H1 (cell line): Measurements from ENCODE around the gene WEE1. TPM values are rescaled to one million over a fixed set of nuclear protein-coding genes. Genes with fewer than 3 reads are reported as not detected.

Experiments
- CTCF ChIA-PET: fragments of 300-600 bp; sonication (Branson Sonifier 250); formaldehyde crosslinking; loops from one replicate; lab custom pipeline; 2021; ENCODE audit not compliant: partially characterized antibody; lab: Charles Lee
- POLR2A ChIA-PET: fragments of 300-600 bp; sonication (Branson Sonifier 250); formaldehyde crosslinking; loops from one replicate; lab custom pipeline; 2021; ENCODE audit warnings: inconsistent platforms; ENCODE audit not compliant: partially characterized antibody; lab: Charles Lee
- DNase-seq, 2 experiments: peaks; one replicate each; pipeline versions ENCODE4 v3.0.0 to v3.0.0-alpha.2; 2010 to 2022; ENCODE audit warnings: low spot score in 2 of 2, low read depth in 1 of 2, mixed read lengths in 1 of 2
- FAIRE-seq: peaks from 2 replicates; lab custom pipeline; 2011; peaks lifted over from hg19 to GRCh38; lab: Jason Lieb, UNC
- H2AFZ ChIP-seq: 2 replicates; pipeline ENCODE4 v1.8.1; 2012; ENCODE audit warnings: low read length, inconsistent platforms
- H2AK5ac ChIP-seq: 2 replicates; pipeline ENCODE4 v1.6.1; 2013; ENCODE audit warnings: low read depth, low read length
- H2BK120ac ChIP-seq: replicated peaks from 2 replicates; pipeline ENCODE3; 2013; ENCODE audit warnings: low read depth, low read length, inconsistent platforms
- H2BK12ac ChIP-seq: 2 replicates; pipeline ENCODE4 v1.6.1; 2013; ENCODE audit warnings: low read depth, low read length
- H2BK15ac ChIP-seq: 2 replicates; pipeline ENCODE4 v1.6.1; 2013; ENCODE audit warnings: low read length
- H2BK20ac ChIP-seq: 2 replicates; pipeline ENCODE4 v1.6.1; 2013; ENCODE audit warnings: low read length
- H2BK5ac ChIP-seq: 2 replicates; pipeline ENCODE4 v1.6.1; 2013; ENCODE audit warnings: low read depth, low read length
- H3K14ac ChIP-seq: 2 replicates; pipeline ENCODE4 v1.6.1; 2013; ENCODE audit warnings: inconsistent platforms; ENCODE audit not compliant: insufficient read length
- H3K18ac ChIP-seq: 2 replicates; pipeline ENCODE4 v1.6.1; 2013; ENCODE audit warnings: low read length; ENCODE audit errors: extremely low read depth
- H3K23ac ChIP-seq: 2 replicates; pipeline ENCODE4 v1.6.1; 2013; ENCODE audit warnings: inconsistent platforms; ENCODE audit not compliant: insufficient read length
- H3K23me2 ChIP-seq: 2 replicates; pipeline ENCODE4 v1.6.1; 2013; ENCODE audit warnings: low read depth, low read length
- H3K27ac ChIP-seq: 2 replicates; pipeline ENCODE4 v1.6.1; 2011; ENCODE audit warnings: low read depth, low read length, inconsistent platforms
- H3K27me3 ChIP-seq, 4 experiments: replicated peaks in 1 of 4; 1 replicate in 1 of 4; 2 replicates in 3 of 4; pipeline versions ENCODE4 v1.6.1 to v1.8.1; 2011 to 2013; ENCODE audit warnings: low read length in 3 of 4, mild to moderate bottlenecking in 3 of 4, inconsistent platforms in 2 of 4, mixed read lengths in 2 of 4, moderate library complexity in 1 of 4; ENCODE audit not compliant: control insufficient read depth in 3 of 4, insufficient read depth in 3 of 4; ENCODE audit errors: extremely low read depth in 1 of 4
- H3K36me3 ChIP-seq, 4 experiments: 2 replicates each; pipeline versions ENCODE4 v1.6.1 to v1.8.1; 2011 to 2013; ENCODE audit warnings: mild to moderate bottlenecking in 4 of 4, low read length in 3 of 4, moderate library complexity in 2 of 4, control low read depth in 1 of 4, inconsistent platforms in 1 of 4; ENCODE audit not compliant: insufficient read depth in 4 of 4, control insufficient read depth in 2 of 4
- H3K4ac ChIP-seq: replicated peaks from 2 replicates; pipeline ENCODE3; 2013; ENCODE audit warnings: low read length, low read depth, mixed read lengths, inconsistent platforms; ENCODE audit not compliant: insufficient read length
- H3K4me1 ChIP-seq, 4 experiments: replicated peaks in 1 of 4; 1 replicate in 1 of 4; 2 replicates in 3 of 4; pipeline versions ENCODE4 v1.6.1 to v1.8.1; 2011 to 2013; ENCODE audit warnings: low read length in 3 of 4, inconsistent platforms in 2 of 4, mixed read lengths in 1 of 4; ENCODE audit not compliant: insufficient read depth in 4 of 4, control insufficient read depth in 3 of 4
- H3K4me2 ChIP-seq, 2 experiments: 2 replicates each; pipeline versions ENCODE4 v1.6.1 to v1.8.1; 2011 to 2013; ENCODE audit warnings: low read depth in 2 of 2, low read length in 2 of 2, control low read depth in 1 of 2, inconsistent platforms in 1 of 2, mild to moderate bottlenecking in 1 of 2; ENCODE audit not compliant: insufficient read depth in 1 of 2
- H3K4me3 ChIP-seq, 4 experiments: fragments of 200-600, 300-600 bp in 1 of 4; sonication (generic), shearing (Covaris generic), sonication (Bioruptor Twin) in 1 of 4; 2 replicates each; pipeline versions ENCODE4 v1.5.1 to v1.8.1; 2011 to 2016; ENCODE audit warnings: low read length in 4 of 4, low read depth in 3 of 4, control low read depth in 2 of 4, inconsistent platforms in 2 of 4, mild to moderate bottlenecking in 2 of 4, mixed read lengths in 1 of 4, moderate library complexity in 1 of 4; ENCODE audit not compliant: insufficient read depth in 2 of 4; ENCODE audit errors: extremely low read depth in 1 of 4
- H3K56ac ChIP-seq: replicated peaks from 2 replicates; pipeline ENCODE3; 2013; ENCODE audit warnings: low read depth, mild to moderate bottlenecking, mixed read lengths, low read length, inconsistent platforms; ENCODE audit not compliant: insufficient read length
- H3K79me1 ChIP-seq: 2 replicates; pipeline ENCODE4 v1.6.1; 2013; ENCODE audit warnings: low read depth, low read length, control low read depth
- H3K79me2 ChIP-seq, 2 experiments: 2 replicates each; pipeline versions ENCODE4 v1.6.1 to v1.8.1; 2012 to 2013; ENCODE audit warnings: low read length in 2 of 2, mild to moderate bottlenecking in 2 of 2, inconsistent platforms in 1 of 2; ENCODE audit not compliant: insufficient read depth in 2 of 2, control insufficient read depth in 1 of 2
- H3K9ac ChIP-seq, 4 experiments: replicated peaks in 1 of 4; 1 replicate in 1 of 4; 2 replicates in 3 of 4; pipeline versions ENCODE4 v1.6.1 to v1.8.1; 2011 to 2013; ENCODE audit warnings: low read depth in 3 of 4, low read length in 3 of 4, control low read depth in 2 of 4, mild to moderate bottlenecking in 2 of 4, moderate library complexity in 2 of 4, inconsistent platforms in 1 of 4; ENCODE audit errors: extremely low read depth in 1 of 4
- H3K9me3 ChIP-seq, 2 experiments: 2 replicates each; pipeline versions ENCODE4 v1.6.1 to v1.8.1; 2012 to 2013; ENCODE audit warnings: mild to moderate bottlenecking in 2 of 2, moderate library complexity in 2 of 2, control low read depth in 1 of 2, inconsistent platforms in 1 of 2, low read depth in 1 of 2, low read length in 1 of 2, mixed read lengths in 1 of 2; ENCODE audit not compliant: insufficient read depth in 2 of 2
- H4K20me1 ChIP-seq, 2 experiments: replicated peaks in 1 of 2; 2 replicates each; pipeline versions ENCODE3 to v1.8.1; 2011 to 2013; ENCODE audit warnings: inconsistent platforms in 2 of 2, low read length in 2 of 2, mild to moderate bottlenecking in 1 of 2; ENCODE audit not compliant: insufficient read depth in 2 of 2, control insufficient read depth in 1 of 2
- H4K5ac ChIP-seq: 2 replicates; pipeline ENCODE4 v1.6.1; 2013; ENCODE audit warnings: low read length, low read depth, mixed read lengths, inconsistent platforms; ENCODE audit not compliant: insufficient read length
- H4K8ac ChIP-seq: 2 replicates; pipeline ENCODE4 v1.8.0; 2013; ENCODE audit warnings: mild to moderate bottlenecking, moderate library complexity, low read length, inconsistent platforms; ENCODE audit not compliant: insufficient read depth; ENCODE audit errors: extremely low read depth
- H4K91ac ChIP-seq: replicated peaks from 2 replicates; pipeline ENCODE3; 2013; ENCODE audit warnings: low read length, mixed read lengths, inconsistent platforms; ENCODE audit not compliant: insufficient read length
- BRCA1 ChIP-seq: IDR thresholded peaks from 2 replicates; pipeline ENCODE4 v1.6.1; 2012; ENCODE audit warnings: low read depth, low read length, improper control_type of control experiment
- CBX5 ChIP-seq: fragments of 300-800, 300-1000 bp; sonication (generic); IDR thresholded peaks from 2 replicates; pipeline ENCODE4 v1.7.1; 2016; ENCODE audit warnings: antibody characterized with exemption, low read length, low read depth
- CBX8 ChIP-seq: fragments of 300-800, 300-1000 bp; sonication (generic); IDR thresholded peaks from 2 replicates; pipeline ENCODE4 v1.7.1; 2016; ENCODE audit warnings: low read depth, low read length, borderline replicate concordance
- CEBPB ChIP-seq: IDR thresholded peaks from 2 replicates; pipeline ENCODE4 v1.6.1; 2012; ENCODE audit warnings: low read depth, low read length
- E2F6 ChIP-seq: IDR thresholded peaks from 2 replicates; pipeline ENCODE4 v1.6.1; 2012; ENCODE audit warnings: inconsistent platforms
- EP300 ChIP-seq, 2 experiments: IDR thresholded peaks; 1 replicate in 1 of 2; 2 replicates in 1 of 2; pipeline ENCODE4 v1.6.1; 2011 to 2012; ENCODE audit warnings: low read depth in 2 of 2, low read length in 2 of 2, mild to moderate bottlenecking in 2 of 2, borderline replicate concordance in 1 of 2, inconsistent platforms in 1 of 2, moderate library complexity in 1 of 2
- HDAC2 ChIP-seq, 2 experiments: fragments of 300-600 bp in 1 of 2; sonication (generic) in 1 of 2; IDR thresholded peaks; 2 replicates each; pipeline ENCODE4 v1.6.1; 2011 to 2012; ENCODE audit warnings: low read depth in 2 of 2, low read length in 2 of 2, mild to moderate bottlenecking in 2 of 2, moderate library complexity in 2 of 2, borderline replicate concordance in 1 of 2, inconsistent platforms in 1 of 2
- RBBP5 ChIP-seq: IDR thresholded peaks from 2 replicates; pipeline ENCODE4 v1.7.1; 2012; ENCODE audit warnings: low read depth, mild to moderate bottlenecking, inconsistent platforms, low read length, moderate library complexity, borderline replicate concordance
- SRF ChIP-seq: IDR thresholded peaks from 2 replicates; pipeline ENCODE4 v1.6.1; 2011; ENCODE audit warnings: mild to moderate bottlenecking, low read depth, low read length, moderate library complexity
- WGBS, 2 experiments: shearing (Covaris generic) in 1 of 2; methylation state at CpG; one replicate each; pipeline versions ENCODE4 v1.1.6 to v1.1.7; 2013 to 2015; ENCODE audit warnings: low lambda C conversion rate in 2 of 2, mixed read lengths in 2 of 2, inconsistent platforms in 1 of 2, low coverage in 1 of 2, missing lambda C conversion rate in 1 of 2; ENCODE audit not compliant: insufficient replicate concordance in 2 of 2, insufficient coverage in 1 of 2, insufficient read length in 1 of 2; ENCODE audit errors: extremely low coverage in 1 of 2, missing lambda C conversion rate in 1 of 2; 5-methylcytosine and 5-hydroxymethylcytosine counted together
- polyA plus RNA-seq, 7 experiments: library from polyadenylated mRNA; depleted of rRNA in 3 of 7; stranded (reverse) in 5 of 7; unstranded in 2 of 7; fragments of >200 nt in 5 of 7; fragments of 200-250 nt in 2 of 7; gene quantifications; 1 replicate in 5 of 7; 2 replicates in 1 of 7; 4 replicates in 1 of 7; pipeline versions ENCODE4 v1.2.1 to v1.2.3, GENCODE V29; 2011 to 2013; ENCODE audit warnings: missing spikeins in 2 of 7, mixed read lengths in 2 of 7
- total RNA-seq: library from RNA; stranded (reverse); fragmentation: NEBNext Ultra II Directional; extraction: Animal tissue kit (Norgen Biotek cat#: 25700); gene quantifications from 2 replicates; pipeline ENCODE4 v1.2.1, GENCODE V29; 2021

The WEE1 gene
- total and polyA plus RNA-seq, 2 of the 8 experiments (the other 6 are each of a cell fraction or from before 2014, with no cell fraction given) = 40.8 to 120 TPM

- peak overlapping the region; percentile 3; the same call in 1 of the 2 replicates for H3K18ac ChIP-seq
- H3K4me2 ChIP-seq = peak overlapping the region; percentile 62 to 84
- H3K4me3 ChIP-seq = peak overlapping the region; percentile 26 to 55 (median 42)
- peak overlapping the region; percentile 60 for H4K5ac ChIP-seq
- ChIA-PET CTCF (interaction anchor here (0.6 to 9.7 kb wide), 31 partner anchors 9 to 305 kb away, joined by 3 to 130 read pairs (median 4); partner anchors contain the start of gene WEE1), POLR2A (interaction anchor here (0.7 to 3.4 kb wide), 18 partner anchors 9 to 152 kb away, joined by 3 to 15 read pairs (median 4); partner anchors contain the start of genes WEE1 and ZNF143)
- no peaks in the 10 kb centered on the region for H3K36me3 ChIP-seq
- no peak overlapping the region for H3K23ac ChIP-seq
- no peak overlapping the region for H3K14ac ChIP-seq
- peak overlapping the region; percentile 44 for H2BK20ac ChIP-seq
- FAIRE-seq = peak; percentile 36
- peak overlapping the region; percentile 79 for H2BK5ac ChIP-seq
- peak overlapping the region; percentile 69 for H4K91ac ChIP-seq
- H3K4me1 ChIP-seq = peaks cover 0 to 7% (median 2%) of the 10 kb centered on the region in 4 experiments; a peak in 4 of 7 replicates
- H2AK5ac ChIP-seq = peak overlapping the region; percentile 20; the same call in 1 of the 2 replicates
- H4K8ac ChIP-seq = peak overlapping the region; percentile 81; the same call in 1 of the 2 replicates
- peaks cover 0 to 2% (median 0%) of the 10 kb centered on the region in 4 experiments; a peak in 3 of 7 replicates for H3K27me3 ChIP-seq
- H3K27ac ChIP-seq = peak overlapping the region; percentile 57; the same call in 1 of the 2 replicates
- no peaks in the 10 kb centered on the region for H4K20me1 ChIP-seq
- peak overlapping the region; percentile 61 for H2AFZ ChIP-seq
- no peaks in the 10 kb centered on the region for H3K79me1 ChIP-seq
- peak overlapping the region in 3 of 4 experiments; percentile 13 to 54 (median 54); a peak in 6 of 7 replicates for H3K9ac ChIP-seq
- H2BK120ac ChIP-seq = no peak overlapping the region
- H2BK12ac ChIP-seq = peak overlapping the region; percentile 65; the same call in 1 of the 2 replicates
- no peaks in the 10 kb centered on the region for H3K79me2 ChIP-seq
- no peak overlapping the region for H3K56ac ChIP-seq
- 4% methylated on average over 35 of the region's 35 CpGs; no CpG with 5 or more reads in 1 of the 2 experiments for WGBS, 2 experiments
- H2BK15ac ChIP-seq = peak overlapping the region; percentile 37; the same call in 1 of the 2 replicates
- H3K4ac ChIP-seq = peak overlapping the region; percentile 57
- peak; percentile 83 to 96 for DNase-seq
- peaks cover 7% of the 10 kb centered on the region; the same call in 1 of the 2 replicates for H3K23me2 ChIP-seq
- H3K9me3 ChIP-seq = no peaks in the 10 kb centered on the region
- TF ChIP-seq E2F6 (peak; percentile 52), EP300 (IDR thresholded peaks at IDR 0.05; ENCODE audit: borderline replicate concordance in 1 of 2, low read depth in 2 of 2, low read length in 2 of 2) (peak in 1 of 2 experiments; percentile 76; a peak in 1 of 3 replicates), CEBPB (peak; percentile 25; the same call in 1 of the 2 replicates), CBX8 (no peak), SRF (peak; percentile 39; the same call in 1 of the 2 replicates), HDAC2 (IDR thresholded peaks at IDR 0.05; ENCODE audit: borderline replicate concordance in 1 of 2, low read depth in 2 of 2, low read length in 2 of 2) (peak in 1 of 2 experiments; percentile 69; a peak in 1 of 4 replicates), CBX5 (no peak), BRCA1 (no peak), RBBP5 (no peak)
Measured at GRCh38 chr11:9613118-9613829, 39.8 kb downstream of the WEE1 start.
